HG02798 (cell line): ENCODE results near the gene ABCC6.
"Not testable (repeated sequence)": the region's sequence is repeated elsewhere in the genome, so short reads cannot be mapped to it uniquely, and the experiment has no call there.

ENCODE experiments used
- ATAC-seq: cut with Tn5 transposase; IDR thresholded peaks from one replicate; pipeline ENCODE4 v1.9.1; 2021; ENCODE audit warnings: mild to moderate bottlenecking; ENCODE audit not compliant: unreplicated experiment, poor library complexity

Gene ABCC6

DNA sequence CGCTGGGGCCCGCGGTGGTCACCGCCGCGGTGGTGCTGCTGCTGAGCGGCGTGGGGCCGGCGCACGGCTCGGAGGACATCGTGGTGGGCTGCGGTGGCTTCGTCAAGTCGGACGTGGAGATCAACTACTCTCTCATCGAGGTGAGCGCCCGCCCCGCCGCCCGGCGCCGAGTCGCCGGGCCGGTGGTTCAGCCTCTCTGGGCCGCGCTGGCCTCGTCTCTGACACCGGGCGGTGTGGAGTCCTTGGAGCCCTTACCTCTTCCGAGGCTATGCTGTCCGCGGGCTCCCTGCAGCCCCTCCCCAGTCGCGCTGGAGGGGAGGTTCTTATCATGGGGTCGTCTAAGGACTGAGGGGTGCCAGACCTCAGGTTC lies 9.4 kb upstream of the ABCC6 start:
- peak; percentile 40 for ATAC-seq

GRCh38 chr16:16223662-16224241 lies 458 bp upstream of the ABCC6 start:
- ATAC-seq: not testable (repeated sequence)

DNA sequence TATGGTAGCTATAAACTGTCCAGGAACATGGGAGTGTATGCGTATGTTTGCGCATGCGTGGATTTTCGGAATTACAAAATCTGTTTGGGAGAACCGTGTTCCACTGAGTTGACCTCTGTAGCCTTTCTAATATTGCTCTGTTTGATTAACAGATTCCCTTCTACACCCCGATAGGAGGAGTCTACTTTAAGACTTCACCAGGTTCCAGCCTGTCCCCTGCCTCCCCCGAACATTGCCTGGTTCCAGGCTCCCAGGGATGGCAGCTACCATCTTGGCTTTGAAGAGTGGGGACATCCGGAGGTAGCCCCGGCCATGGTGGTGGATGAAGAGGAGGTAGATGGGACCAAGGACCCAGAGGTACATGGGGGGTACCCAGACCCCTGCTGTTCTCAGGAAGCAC lies 1.9 kb downstream of the ABCC6 start:
- not testable (repeated sequence) for ATAC-seq

DNA sequence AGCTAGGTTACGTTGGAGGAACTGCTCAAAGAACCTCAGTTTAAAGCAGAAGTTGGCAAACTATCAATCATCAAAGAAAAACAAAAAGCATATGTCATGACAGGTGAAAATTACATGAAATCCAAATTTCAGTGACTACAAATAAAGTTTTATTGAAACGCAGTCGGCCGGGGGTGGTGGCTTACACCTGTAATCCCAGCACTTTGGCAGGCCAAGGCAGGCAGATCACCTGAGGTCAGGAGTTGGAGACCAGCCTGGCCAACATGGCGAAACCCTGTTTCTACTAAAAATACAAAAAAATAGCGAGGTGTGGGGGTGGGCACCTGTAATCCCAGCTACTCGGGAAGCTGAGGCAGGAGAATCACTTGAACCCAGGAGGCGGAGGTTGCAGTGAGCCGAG lies 2.8 kb downstream of the ABCC6 start:
- ATAC-seq: not testable (repeated sequence)

DNA sequence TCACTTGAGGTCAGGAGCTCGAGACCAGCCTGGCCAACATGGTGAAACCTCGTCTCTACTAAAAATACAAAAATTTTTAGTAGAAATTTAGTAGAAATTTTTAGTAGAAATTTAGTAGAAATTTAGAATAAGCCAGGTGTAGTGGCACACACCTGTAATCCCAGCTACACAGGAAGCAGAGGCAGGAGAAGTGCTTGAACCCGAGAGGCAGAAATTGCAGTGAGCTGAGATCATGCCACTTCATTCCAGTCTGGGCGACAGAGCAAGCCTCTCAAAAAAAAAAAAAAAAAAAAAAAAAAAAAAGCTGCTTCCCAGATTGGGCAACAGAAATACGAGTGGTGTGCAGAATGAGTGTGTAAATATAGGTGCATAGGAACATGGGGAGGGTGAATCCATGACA lies 4.5 kb downstream of the ABCC6 start:
- not testable (repeated sequence) for ATAC-seq

DNA sequence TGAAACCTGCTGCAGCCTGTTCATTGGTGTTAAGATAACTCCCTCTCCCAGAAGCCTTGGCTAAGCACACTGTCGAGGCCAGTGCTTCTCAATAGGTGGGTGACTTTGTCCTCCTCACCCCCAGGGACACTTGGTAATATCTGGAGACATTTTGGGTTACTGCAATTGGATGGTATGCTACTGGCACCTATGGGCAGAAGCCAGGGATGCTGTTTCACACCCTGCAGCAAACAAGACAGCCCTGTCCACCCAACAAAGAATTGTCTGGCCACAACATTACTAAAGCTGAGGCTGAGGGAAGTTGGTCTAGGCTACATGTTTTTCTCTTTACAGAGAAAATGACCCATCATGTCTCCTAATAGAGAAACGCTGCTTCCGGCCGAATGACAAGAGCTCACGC lies 4.9 kb downstream of the ABCC6 start:
- ATAC-seq: not testable (repeated sequence)

- not testable (repeated sequence) for ATAC-seq
These were observed 9.4 kb downstream of the ABCC6 start for GRCh38 chr16:16213863-16214293.

DNA sequence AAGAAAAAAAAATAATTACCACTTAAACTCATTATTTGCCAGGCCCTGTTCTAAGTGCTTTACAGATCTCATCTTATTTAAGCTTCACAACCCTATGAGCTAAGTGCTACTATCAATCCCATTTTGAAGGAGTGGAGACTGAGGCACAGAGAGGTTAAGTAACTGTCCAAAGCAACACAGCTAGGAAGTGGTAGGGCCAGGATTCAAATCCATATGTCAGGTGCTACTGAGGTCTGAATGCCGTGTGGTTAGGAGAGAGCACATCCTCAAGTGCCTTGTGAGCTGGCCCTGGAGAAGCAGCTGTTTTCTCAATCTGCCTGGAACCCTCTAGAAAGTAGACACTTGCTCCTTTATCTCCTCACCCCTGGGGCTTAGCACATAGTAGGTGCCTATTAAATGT lies 11.9 kb downstream of the ABCC6 start:
- not testable (repeated sequence) for ATAC-seq

DNA sequence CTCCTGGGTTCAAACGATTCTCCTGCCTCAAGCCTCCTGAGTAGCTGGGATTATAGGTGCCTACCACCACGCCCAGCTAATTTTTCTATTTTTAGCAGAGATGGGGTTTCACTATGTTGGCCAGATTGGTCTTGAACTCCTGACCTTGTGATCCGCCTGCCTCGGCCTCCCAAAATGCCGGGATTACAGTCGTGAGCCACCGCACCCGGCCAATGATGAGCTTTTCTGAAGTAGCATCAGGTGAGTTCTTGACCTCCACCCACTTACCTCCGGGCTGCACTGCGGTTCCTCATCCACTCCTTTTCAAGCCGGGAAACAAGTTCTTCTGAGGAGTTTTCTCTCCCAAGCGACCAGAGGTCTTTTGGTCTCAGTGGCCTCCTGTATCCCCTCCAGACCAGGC lies 14.8 kb downstream of the ABCC6 start:
- not testable (repeated sequence) for ATAC-seq

DNA sequence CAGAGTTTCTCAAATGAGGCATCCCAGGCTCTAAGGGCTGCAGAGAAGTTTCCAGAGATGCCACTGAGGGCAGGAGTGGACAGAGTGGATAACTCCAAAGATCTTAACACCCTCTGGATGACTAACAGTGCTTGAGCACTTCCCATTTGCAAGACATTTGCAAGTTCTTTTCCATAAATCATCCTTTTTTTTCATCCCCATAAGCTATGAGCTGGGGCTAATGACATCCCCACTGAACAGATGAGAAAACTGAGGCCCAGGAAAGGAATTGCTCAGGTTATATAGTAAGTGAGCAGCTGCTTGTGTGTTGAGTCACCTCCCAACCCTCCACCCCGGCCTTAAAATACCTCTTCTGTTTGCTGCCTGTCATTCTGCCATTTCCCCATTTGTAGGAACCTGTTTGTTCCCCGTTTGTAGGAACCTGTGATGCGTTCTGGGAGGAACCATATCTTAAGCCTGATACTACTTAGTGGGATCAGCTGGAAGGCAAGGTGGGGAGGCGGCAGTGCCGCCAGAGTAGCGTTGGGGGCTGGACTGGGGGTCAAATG lies 15.4 kb downstream of the ABCC6 start:
- not testable (repeated sequence) for ATAC-seq

DNA sequence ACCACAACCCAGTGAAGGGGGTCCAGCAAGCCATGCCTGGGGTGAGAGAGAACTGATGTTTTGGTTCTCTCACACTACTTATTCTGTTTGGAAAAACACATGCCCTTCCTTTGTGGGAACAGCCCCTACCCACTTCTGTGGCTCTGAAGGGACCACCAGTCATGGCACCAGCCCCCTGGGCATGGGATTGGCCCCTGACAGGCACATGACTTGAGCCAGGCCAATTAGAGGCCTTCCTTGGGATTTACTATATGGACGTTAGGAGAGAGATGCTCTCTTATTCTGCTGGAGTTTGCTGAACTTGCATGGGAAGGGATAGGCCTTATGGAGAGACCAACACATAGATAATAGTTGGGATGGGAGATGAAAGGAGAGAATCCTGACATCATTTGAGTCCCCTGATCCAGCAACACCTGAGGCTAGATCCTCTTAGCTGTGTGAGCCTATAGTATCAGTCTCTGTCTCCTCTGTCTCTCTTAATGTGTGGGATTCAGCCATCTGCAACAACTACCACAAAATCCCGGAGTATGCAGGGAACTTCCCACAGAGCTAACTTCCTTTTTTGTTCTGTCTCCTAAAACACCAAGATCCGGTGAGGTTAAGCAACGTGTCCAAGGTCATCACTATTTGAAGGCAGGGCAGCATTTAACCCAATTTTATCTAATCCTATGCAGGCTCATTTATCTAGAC lies 16.1 kb downstream of the ABCC6 start:
- ATAC-seq: not testable (repeated sequence)

GRCh38 chr16:16205864-16206263 lies 17.4 kb downstream of the ABCC6 start:
- ATAC-seq: not testable (repeated sequence)

- not testable (repeated sequence) for ATAC-seq
These were observed 18.7 kb downstream of the ABCC6 start for GRCh38 chr16:16204552-16204951.

- not testable (repeated sequence) for ATAC-seq
These were observed 19.8 kb downstream of the ABCC6 start for GRCh38 chr16:16203494-16203893.

DNA sequence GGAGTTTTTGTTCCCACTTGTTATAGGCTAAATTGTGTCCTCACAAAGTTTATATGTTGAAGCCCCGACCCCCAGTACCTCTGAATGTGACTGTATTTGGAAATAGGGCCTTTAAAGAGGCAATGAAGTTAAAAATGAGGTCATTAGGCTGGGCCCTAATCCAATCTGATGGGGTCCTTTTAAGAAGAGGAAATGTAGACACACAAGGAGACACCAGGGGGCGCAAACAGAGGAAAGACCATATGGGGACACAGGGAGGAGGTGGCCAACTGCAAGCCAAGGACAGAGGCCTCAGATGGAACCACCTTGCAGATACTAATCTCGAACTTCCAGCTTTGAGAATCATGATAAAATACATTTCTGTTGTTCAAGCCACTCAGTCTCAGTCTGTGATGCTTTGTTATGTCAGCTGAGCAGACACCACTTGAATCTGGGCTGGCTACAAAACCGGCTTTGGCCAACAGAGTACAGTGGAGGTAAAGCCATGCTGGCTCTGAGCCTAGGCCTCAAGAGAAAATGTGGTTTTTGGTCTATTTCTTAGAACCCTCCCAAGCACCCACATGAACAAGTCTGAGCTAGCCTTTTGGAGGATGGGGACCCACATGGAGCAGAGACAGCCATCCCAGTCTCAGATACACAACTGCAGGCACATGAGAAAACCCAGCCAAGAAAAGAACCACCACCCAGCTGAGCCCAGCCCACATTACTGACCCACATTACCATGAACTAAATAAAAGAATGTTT lies 20.7 kb downstream of the ABCC6 start:
- not testable (repeated sequence) for ATAC-seq

GRCh38 chr16:16201880-16202279 lies 21.4 kb downstream of the ABCC6 start:
- not testable (repeated sequence) for ATAC-seq

DNA sequence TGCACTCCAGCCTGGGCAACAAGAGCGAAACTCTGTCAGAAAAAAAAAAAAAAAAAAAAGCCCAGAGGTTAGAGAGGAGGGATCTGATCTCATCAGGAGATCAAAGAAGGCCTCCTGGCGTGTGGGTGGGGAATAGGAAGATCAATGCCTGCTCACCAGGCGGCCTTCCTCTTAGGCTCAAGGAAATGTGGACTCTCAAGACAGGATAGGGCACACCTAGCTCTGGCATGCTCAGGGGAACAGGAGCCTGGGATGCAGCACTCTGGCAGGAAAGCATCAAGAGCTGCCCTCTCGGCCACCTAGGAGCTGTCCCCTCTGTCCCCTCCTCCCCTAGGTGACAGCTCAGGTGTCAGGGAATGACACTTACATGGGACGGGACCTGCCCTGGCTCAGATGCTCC lies 22.9 kb downstream of the ABCC6 start:
- ATAC-seq: not testable (repeated sequence)

GRCh38 chr16:16199428-16199827 lies 23.9 kb downstream of the ABCC6 start:
- ATAC-seq: not testable (repeated sequence)

- ATAC-seq: no peak
These were observed 25.3 kb downstream of the ABCC6 start for GRCh38 chr16:16197966-16198365.

- no peak for ATAC-seq
These were observed 26.0 kb downstream of the ABCC6 start for GRCh38 chr16:16197331-16197730.

DNA sequence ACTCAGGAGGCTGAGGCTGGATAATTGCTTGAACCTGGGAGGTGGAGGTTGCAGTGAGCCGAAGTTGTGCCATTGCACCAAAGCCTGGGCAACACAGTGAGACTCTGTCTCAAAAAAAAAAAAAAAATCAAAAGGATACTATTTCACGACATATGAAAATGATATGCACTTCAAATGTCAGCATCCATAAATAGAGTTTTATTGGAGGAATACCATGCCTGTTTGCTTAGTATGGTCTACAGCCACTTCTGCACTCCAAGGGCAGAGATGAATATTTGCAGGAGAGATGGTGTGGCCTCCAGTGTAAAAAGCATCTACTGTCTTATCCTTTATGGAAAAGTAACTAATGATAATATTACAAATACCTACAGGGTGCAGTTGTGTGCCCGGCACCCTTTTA lies 27.2 kb downstream of the ABCC6 start:
- no peak for ATAC-seq
